MM.1S (cell line): ENCODE measurements around the gene PDPN.

Experiments used
- DNase-seq: peaks from one replicate; pipeline ENCODE4 v3.0.0-alpha.2; 2015
- H2AFZ ChIP-seq: fragments of 300-600 bp; sonication (generic); 2 replicates; pipeline ENCODE4 v1.6.0; 2016; ENCODE audit warnings: antibody characterized with exemption, low read length
- H3F3A ChIP-seq: fragments of 300-600 bp; sonication (generic); 2 replicates; pipeline ENCODE4 v1.6.1; 2016; ENCODE audit warnings: mild to moderate bottlenecking, antibody characterized with exemption, low read length, moderate library complexity, mixed read lengths; ENCODE audit not compliant: insufficient read depth
- H3K27ac ChIP-seq: fragments of 300-600 bp; sonication (generic); 2 replicates; pipeline ENCODE4 v1.5.1; 2016; ENCODE audit warnings: mild to moderate bottlenecking, low read length
- H3K27me3 ChIP-seq: fragments of 300-600 bp; sonication (generic); replicated peaks from 2 replicates; pipeline ENCODE4 v1.6.0; 2016; ENCODE audit warnings: low read length; ENCODE audit not compliant: insufficient read depth
- H3K36me3 ChIP-seq: fragments of 300-600 bp; sonication (generic); replicated peaks from 2 replicates; pipeline ENCODE4 v1.6.1; 2016; ENCODE audit warnings: mild to moderate bottlenecking, low read length, mixed read lengths; ENCODE audit not compliant: insufficient read depth
- H3K4me1 ChIP-seq: fragments of 300-600 bp; sonication (generic); 2 replicates; pipeline ENCODE4 v1.6.1; 2016; ENCODE audit warnings: low read length, mixed read lengths
- H3K4me2 ChIP-seq: fragments of 300-600 bp; sonication (generic); 2 replicates; pipeline ENCODE4 v1.6.0; 2016; ENCODE audit warnings: low read depth, low read length
- H3K4me3 ChIP-seq: fragments of 300-600 bp; sonication (generic); 2 replicates; pipeline ENCODE4 v1.5.1; 2016; ENCODE audit warnings: low read length, mixed read lengths
- H3K79me2 ChIP-seq: fragments of 300-600 bp; sonication (generic); 2 replicates; pipeline ENCODE4 v1.6.1; 2016; ENCODE audit warnings: mixed run types, low read length, mixed read lengths
- H3K9ac ChIP-seq: fragments of 300-600 bp; sonication (generic); 2 replicates; pipeline ENCODE4 v1.6.1; 2016; ENCODE audit warnings: low read length, mixed read lengths
- H3K9me2 ChIP-seq: fragments of 300-600 bp; sonication (generic); replicated peaks from 2 replicates; pipeline ENCODE4 v1.6.1; 2016; ENCODE audit warnings: mild to moderate bottlenecking, low read length, mixed read lengths; ENCODE audit not compliant: insufficient read depth
- H3K9me3 ChIP-seq: fragments of 300-600 bp; sonication (generic); replicated peaks from 2 replicates; pipeline ENCODE4 v1.6.1; 2016; ENCODE audit warnings: mild to moderate bottlenecking, low read length, mixed read lengths; ENCODE audit not compliant: insufficient read depth
- H4K20me1 ChIP-seq: fragments of 300-600 bp; sonication (generic); 2 replicates; pipeline ENCODE4 v1.6.1; 2016; ENCODE audit warnings: mild to moderate bottlenecking, low read length, moderate library complexity, mixed read lengths; ENCODE audit not compliant: insufficient read depth
- CTCF ChIP-seq: fragments of 300-600 bp; sonication (generic); IDR thresholded peaks from 2 replicates; pipeline ENCODE4 v1.5.1; 2016; ENCODE audit warnings: antibody characterized with exemption, low read length, mixed read lengths
- EZH2 ChIP-seq: fragments of 300-600 bp; sonication (generic); optimal IDR thresholded peaks from 2 replicates; pipeline ENCODE3; 2017; ENCODE audit warnings: low read depth, mild to moderate bottlenecking, antibody characterized with exemption, low read length, mixed read lengths
- EZH2phosphoT487 ChIP-seq: fragments of 300-600 bp; sonication (generic); IDR thresholded peaks from 2 replicates; pipeline ENCODE4 v1.6.1; 2018; ENCODE audit warnings: antibody characterized with exemption, low read length

The PDPN gene

DNA sequence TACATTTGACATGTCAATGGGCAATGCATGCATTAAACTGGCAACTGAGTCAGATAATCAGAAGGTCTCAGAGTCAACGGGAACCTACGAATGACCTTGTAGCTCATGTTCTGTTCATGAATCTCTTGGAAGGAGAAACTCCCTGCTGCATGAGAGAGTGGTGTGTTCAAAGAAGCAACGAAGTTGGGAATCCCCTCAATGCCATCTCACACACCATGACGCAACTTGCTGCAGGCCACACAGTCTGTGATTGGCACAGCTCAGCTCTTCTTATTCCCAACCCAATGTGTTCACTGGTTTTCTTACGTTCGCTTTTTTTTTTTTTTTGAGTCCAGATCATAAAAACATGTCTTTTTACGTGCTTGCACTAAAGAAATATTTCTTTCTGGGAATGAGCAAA, 62.9 kb downstream of the PDPN start:
- Histone ChIP-seq H3K9me2 (no peaks in the 10 kb centered on the region), H3K79me2 (no peaks in the 10 kb centered on the region), H4K20me1 (no peaks in the 10 kb centered on the region), H2AFZ (no peak overlapping the region), H3K27me3 (no peaks in the 10 kb centered on the region), H3K36me3 (no peaks in the 10 kb centered on the region), H3K9me3 (no peaks in the 10 kb centered on the region), H3K4me1 (0 out of 2 replicates have a peak, but pooled peaks cover 11% of the 10 kb centered on the region), H3F3A (no peaks in the 10 kb centered on the region), H3K9ac (no peak overlapping the region), H3K4me2 (no peak overlapping the region), H3K27ac (no peak overlapping the region), H3K4me3 (no peak overlapping the region)
- no peak for TF ChIP-seq EZH2phosphoT487
- TF ChIP-seq CTCF = no peak
- TF ChIP-seq EZH2 = no peak
- no peak for DNase-seq

DNA sequence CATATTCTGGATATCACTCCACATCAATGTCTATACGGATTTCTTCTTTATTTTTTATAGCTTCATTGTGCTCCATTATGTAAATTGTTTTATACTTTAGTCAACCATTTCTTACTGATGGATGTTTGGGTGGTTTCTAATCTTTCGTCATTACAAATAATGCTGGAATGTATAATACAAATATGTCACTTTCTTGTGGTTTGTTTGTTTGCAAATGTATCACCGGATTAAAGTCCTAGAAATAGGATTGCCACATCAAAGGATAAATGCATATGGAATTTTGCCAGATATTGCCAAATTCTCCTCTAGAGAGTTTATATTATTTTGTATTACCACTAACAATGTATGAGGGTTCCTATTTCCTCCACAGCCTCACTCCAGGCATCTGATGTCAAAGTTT, 67.6 kb downstream of the PDPN start:
- Histone ChIP-seq H3K36me3 (no peaks in the 10 kb centered on the region), H3K4me3 (no peak overlapping the region), H3K4me2 (no peak overlapping the region), H3K9me2 (no peaks in the 10 kb centered on the region), H3K27ac (no peak overlapping the region), H2AFZ (no peak overlapping the region), H3F3A (no peaks in the 10 kb centered on the region), H3K9me3 (no peaks in the 10 kb centered on the region), H3K4me1 (no peaks in the 10 kb centered on the region), H3K9ac (no peak overlapping the region), H4K20me1 (no peaks in the 10 kb centered on the region), H3K79me2 (no peaks in the 10 kb centered on the region), H3K27me3 (no peaks in the 10 kb centered on the region)
- TF ChIP-seq CTCF (no peak), EZH2 (no peak), EZH2phosphoT487 (no peak)
- DNase-seq = no peak

DNA sequence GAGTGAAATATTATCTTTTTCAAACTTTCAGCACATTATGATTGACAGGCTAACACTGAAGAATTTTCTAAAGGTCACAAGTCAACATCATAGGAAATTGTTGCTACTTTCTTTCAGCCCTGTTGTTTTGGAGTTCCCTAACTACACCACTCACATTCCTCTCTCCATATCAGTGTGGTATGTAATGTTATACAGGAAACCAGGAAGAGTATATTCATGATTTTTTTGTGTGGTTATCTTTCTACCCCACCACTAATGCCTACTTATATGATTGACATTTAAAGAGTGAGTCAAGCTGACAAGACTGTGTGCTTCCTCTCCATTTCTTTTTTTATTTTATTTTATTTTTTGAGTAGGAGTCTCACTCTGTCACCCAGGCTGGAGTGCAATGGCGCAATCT, 68.6 kb downstream of the PDPN start:
- TF ChIP-seq EZH2phosphoT487 (no peak), CTCF (no peak), EZH2 (no peak)
- Histone ChIP-seq H3K9me3 (no peaks in the 10 kb centered on the region), H3F3A (no peaks in the 10 kb centered on the region), H3K27me3 (no peaks in the 10 kb centered on the region), H3K79me2 (no peaks in the 10 kb centered on the region), H3K9ac (no peak overlapping the region), H3K4me3 (no peak overlapping the region), H4K20me1 (no peaks in the 10 kb centered on the region), H3K36me3 (no peaks in the 10 kb centered on the region), H3K4me1 (no peaks in the 10 kb centered on the region), H3K4me2 (no peak overlapping the region), H3K9me2 (no peaks in the 10 kb centered on the region), H3K27ac (no peak overlapping the region), H2AFZ (no peak overlapping the region)
- DNase-seq = no peak

DNA sequence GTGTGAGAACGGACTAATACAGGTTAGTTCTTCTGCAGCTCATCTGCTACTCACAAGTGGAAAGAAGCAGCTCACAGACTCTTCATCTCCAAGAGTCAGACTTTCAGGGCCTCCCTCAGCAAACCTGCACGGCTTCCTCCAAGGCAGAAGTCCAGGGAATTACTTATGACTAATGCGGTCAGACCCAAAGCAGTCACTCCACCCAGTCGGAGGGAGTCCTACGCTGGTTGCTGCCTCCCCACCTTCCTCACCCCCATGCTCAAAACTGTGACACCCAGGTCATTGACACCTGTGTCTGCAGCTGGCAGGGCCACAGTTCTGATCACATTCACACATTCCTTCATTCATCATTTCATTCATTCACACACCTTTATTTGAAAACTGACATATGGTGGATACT, 77.9 kb downstream of the PDPN start:
- Histone ChIP-seq H3K27me3 (no peaks in the 10 kb centered on the region), H3K36me3 (no peaks in the 10 kb centered on the region), H2AFZ (no peak overlapping the region), H3K4me1 (0 out of 2 replicates have a peak, but pooled peaks cover 4% of the 10 kb centered on the region), H3F3A (no peaks in the 10 kb centered on the region), H3K4me3 (no peak overlapping the region), H3K9me3 (no peaks in the 10 kb centered on the region), H4K20me1 (no peaks in the 10 kb centered on the region), H3K79me2 (no peaks in the 10 kb centered on the region), H3K9me2 (no peaks in the 10 kb centered on the region), H3K4me2 (no peak overlapping the region), H3K27ac (no peak overlapping the region), H3K9ac (no peak overlapping the region)
- no peak for DNase-seq
- no peak for TF ChIP-seq EZH2
- TF ChIP-seq EZH2phosphoT487 = no peak
- no peak for TF ChIP-seq CTCF
